RPMI7951 (cell line): ENCODE measurements around the gene CCDC171. TPM values are rescaled to one million over a fixed set of nuclear protein-coding genes. Genes with fewer than 3 reads are reported as not detected.

ENCODE experiments used
- DNase-seq: peaks from one replicate; pipeline ENCODE4 v3.0.0-alpha.2; 2012; ENCODE audit warnings: low read depth
- total RNA-seq: library from RNA; depleted of rRNA; stranded (reverse); fragments of >200 nt; shearing (Covaris generic); gene quantifications from 2 replicates; pipeline ENCODE4 v1.2.3, GENCODE V29; 2014; rRNA removed

The CCDC171 gene
- total RNA-seq, 1 experiment from 2014 or later = 0.48 TPM

DNA sequence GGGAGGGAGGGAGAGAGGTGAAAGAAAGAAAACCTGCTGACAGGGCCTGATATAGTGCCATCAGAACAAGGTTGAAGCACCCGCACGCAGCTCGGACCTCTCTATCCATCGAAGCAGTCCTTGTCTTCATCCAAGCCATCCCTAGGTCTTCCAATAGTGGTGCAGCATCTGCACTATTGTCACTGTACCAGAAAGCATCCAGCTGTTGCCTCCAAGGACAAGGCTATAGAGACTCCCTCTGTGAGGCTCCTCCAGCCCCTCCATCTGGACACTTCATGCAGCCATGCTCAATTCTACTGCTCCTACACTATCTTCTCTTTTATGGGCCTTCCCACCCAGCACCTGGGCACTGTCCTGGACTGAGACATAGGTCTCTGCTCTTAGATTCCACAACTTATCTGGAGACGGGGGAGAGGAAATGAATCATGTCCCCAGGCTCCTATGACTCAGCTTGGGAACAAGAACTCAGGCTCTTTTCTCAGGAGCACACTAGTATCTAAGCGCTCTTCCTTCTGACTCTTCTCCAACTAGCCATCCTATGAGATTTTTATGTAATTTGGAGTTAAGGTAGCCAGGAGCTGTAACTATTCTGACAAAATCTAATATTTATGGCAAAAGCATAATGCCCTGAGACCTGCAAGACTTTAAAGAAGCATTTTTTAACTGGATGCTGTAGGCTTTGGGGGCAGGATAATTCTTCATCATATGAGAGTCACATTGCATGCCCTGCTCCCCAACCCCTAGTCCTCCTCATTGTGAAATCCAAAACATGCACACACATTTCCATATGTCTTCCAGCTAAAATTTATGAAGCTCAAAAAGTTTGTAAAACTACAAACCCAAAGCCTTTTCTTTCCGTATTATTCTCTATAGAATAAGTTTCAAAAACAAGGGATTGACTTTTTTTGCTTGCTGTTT lies 446.8 kb downstream of the CCDC171 start:
- peak; percentile 96 for DNase-seq

DNA sequence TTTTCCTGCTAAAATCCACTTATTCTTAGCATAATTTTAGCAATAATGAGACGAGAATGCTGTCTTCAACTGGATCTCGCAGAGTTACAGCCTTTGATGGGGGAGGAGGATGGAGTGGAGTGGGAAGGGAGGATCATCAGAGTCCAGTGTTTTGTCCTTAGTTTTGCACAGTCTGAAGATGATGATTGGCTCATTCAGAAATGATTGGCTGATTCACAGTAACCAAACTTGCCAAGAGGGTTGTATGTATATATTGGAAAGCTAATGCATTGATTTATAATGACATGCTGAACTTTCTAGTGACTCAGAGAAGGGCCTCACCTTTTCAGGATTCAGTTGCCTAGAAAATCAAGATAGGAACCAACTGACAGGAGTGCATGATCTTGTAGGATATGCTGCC lies 448.0 kb downstream of the CCDC171 start:
- no peak for DNase-seq

DNA sequence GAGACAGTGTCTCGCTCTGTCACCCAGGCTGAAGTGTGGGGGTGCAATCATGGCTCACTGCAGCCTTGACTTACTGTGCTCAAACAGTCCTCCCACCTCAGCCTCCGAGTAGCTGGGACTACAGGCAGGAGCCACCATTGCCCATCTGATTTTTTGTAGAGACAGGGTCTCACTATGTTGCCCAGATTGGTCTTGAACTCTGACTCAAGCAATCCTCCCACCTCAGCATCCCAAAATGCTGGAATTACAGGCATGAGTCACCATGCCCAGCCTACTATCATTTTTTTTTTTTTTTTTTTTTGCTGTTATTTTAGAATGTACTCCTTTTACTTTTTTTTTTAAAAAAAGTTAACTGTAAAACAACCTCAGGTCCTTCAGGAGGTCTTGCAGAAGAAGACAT lies 449.0 kb downstream of the CCDC171 start:
- peak; percentile 52 for DNase-seq

DNA sequence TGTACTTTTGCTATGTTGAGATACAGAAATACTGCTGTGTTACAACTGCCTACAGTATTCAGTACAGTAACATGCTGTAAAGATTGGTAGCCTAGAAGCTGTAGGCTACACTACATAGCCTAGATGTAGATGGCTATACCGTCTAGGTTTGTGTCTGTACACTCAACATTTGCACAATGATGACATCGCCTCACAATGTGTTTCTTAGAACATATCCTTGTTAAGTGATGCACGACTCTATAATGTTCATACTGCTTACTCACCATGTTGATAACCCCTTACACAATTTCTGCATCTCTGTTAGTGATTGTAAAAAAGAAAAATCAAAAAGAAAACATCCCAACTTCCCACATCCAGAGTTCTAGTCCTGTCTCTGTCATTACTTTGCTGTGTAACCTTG lies 450.0 kb downstream of the CCDC171 start:
- DNase-seq = no peak

DNA sequence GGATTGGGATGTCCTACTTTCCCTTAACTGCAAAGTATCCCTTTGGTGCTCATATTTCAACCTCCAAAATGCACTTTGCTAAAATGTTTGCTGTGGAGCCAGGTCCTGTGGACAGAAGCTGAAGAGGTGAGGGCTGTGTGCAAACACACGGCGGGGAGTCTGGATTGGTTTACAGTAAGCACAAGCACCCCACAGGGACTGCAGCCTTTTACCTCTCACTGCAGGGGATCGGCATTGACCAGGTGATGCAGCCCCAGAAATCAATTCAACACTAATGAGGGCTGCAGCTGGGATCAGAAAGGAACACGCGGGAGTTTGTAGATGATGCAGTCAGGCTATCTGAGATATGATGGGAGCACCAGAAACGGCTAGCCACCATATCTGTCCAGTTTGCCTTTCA lies 450.9 kb downstream of the CCDC171 start:
- DNase-seq = no peak

DNA sequence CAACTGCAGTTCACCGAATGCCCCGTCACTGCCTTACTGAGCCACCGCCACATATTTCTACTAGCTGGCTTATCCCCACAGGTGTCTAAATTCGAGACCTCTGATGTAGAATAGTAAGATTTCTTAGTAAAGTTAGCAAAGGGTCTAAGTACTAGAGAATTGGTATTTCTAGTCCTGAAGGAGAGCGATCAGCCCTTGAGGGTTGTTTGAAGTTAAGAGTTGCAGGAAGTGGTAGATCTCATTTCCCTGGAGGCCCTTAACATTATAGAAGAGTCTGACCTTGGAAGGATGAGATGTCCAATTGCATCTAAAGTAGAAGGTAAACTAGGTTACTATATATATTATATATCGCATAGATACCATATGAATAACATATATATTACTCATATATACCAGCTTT lies 451.8 kb downstream of the CCDC171 start:
- DNase-seq = no peak

DNA sequence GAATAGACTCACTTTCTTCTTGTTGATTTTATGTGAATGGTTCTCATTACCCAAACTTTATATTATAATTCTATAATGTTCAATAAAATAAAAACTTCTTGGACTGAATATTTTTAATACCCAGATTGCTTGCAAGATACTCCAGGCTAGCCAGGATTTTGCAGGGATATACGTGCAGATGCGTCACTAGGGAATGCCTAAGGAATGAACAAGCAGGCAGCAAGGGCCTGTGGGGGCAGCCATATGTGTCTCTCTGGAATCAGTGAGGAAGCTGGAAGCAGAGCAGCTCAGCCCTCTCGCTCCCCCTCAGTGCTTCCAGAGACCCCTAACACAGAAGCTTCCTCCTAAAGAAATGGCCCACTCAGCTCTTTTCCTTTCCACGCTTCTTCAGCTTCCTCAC lies 457.4 kb downstream of the CCDC171 start:
- DNase-seq = no peak

DNA sequence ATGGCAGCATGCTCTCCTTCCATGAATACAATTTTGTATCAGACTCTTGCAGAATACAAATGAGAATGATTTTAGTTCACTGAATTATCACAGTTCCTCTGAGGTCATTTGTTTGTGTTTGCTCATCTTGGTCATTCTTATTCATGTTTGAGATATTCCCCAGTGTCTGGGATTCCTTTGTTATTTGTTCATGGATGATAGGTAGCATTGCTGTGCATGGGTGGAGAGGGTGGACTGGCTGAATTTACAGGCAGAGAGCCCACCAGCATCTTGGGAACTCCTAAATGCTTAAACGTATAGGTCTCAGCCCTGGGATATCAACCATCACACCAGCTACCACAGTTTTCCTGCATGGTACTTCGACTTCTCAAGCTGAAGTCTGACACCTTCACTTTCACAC lies 459.8 kb downstream of the CCDC171 start:
- DNase-seq = no peak

DNA sequence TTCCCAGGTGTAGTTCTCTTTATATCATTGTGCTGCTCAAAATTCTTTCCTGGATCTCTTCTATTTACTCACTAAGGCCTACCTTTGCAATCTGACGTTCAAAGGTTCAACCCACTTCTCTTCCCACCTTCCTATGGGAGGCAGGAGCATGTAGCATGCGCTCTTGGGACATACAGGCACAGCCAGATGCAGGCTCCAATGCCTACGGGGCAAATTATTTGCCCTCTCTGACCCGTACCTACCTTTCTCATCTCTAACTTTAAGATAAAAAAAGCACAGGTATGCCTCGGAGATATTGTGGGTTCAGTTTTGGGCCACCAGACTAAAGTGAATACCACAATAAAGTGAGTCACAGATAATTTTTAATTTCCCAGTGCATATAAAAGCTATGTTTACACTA lies 460.5 kb downstream of the CCDC171 start:
- no peak for DNase-seq

DNA sequence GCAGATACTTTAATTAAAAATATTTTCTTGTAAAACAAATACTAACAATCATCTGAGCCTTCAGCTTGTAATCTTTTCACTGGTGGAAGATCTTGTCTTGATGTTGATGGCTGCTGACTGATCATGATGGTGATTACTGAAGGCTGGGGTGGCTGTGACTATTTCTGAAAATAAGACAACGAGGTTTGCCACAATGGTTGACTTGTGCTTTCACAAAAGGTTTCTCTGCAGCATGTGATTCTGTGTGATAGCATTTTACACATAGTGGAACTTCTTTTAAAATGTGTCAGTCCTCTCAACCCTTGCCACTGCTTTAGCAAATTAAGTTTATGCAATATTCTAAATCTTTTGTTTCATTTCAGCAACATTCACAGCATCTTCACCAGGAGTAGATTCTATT lies 461.0 kb downstream of the CCDC171 start:
- no peak for DNase-seq

DNA sequence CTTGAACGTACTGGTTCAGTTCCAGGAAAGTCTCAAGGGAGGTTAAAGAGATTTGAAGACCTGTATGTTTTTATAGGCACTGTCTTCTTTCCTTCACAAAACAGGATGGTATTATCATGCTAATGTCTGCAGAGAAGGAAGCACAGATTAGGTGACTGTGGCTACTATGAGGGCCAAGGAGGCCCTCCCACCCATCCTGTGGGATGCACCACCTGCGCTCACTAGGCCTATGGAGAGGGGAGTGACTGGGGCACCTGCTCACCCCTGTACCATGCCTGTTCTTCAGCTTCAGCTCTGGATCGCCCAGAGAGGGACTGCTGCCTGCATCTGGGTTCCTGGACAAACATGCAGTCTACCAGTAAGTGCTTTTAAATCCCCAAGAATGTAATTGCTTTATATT lies 469.4 kb downstream of the CCDC171 start:
- no peak for DNase-seq

DNA sequence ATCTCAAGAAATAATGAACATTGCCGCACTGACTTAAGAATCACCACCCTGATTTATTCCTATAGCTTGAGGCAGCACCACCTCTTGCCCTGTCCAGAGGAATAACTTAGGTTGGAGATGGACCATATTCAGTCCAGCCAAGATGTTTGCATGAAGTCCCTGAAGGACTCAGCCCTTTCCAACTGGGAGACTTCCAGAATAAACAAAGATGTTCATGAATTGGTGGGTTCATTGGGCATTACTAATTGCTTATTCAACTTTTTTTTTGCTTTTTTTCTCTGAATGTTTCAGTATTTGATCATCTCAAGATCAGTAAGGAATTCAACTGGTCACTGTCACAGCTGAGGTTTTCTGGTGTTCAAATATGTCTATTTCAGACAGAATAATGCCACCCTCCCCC lies 470.6 kb downstream of the CCDC171 start:
- peak; percentile 92 for DNase-seq

Other genes starting within 250 kb of the CCDC171 start
- gene TTC39B, start 245.8 kb upstream of the CCDC171 start, total RNA-seq = 2.1 and 2.4 TPM in 2 replicates
- gene SNAPC3, start 130.2 kb upstream of the CCDC171 start, total RNA-seq = 24.5 TPM in 2 replicates
- 48.2 and 54.5 TPM in 2 replicates for gene PSIP1, start 42.1 kb upstream of the CCDC171 start, total RNA-seq